PC-3 (cell line): ENCODE results near the gene PCDHA11. TPM values are rescaled to one million over a fixed set of nuclear protein-coding genes. Genes with fewer than 3 reads are reported as not detected.

Experiments
- ATAC-seq: fragments of 200-7000 bp; cut with Tn5 transposase; 2 replicates; pipeline ENCODE4 v1.9.1; 2020; ENCODE audit warnings: mild to moderate bottlenecking, moderate library complexity
- Bru-seq: library from RNA; stranded (reverse); fragments of 400-500 nt; gene quantifications from one replicate; lab custom pipeline; 2021; lab: Mats Ljungman, UMichigan
- BruChase-seq, 2 experiments: library from RNA; stranded (reverse); fragments of 400-500 nt; gene quantifications; one replicate each; lab custom pipeline; 2021; lab: Mats Ljungman, UMichigan
- BruUV-seq: library from RNA; stranded (reverse); fragments of 400-500 nt; replicated peaks from 2 replicates; lab custom pipeline; 2021; lab: Mats Ljungman, UMichigan
- CTCF ChIA-PET: fragments of 300-600 bp; sonication (Branson Sonifier 250); formaldehyde crosslinking; loops from one replicate; lab custom pipeline; 2022; ENCODE audit warnings: antibody characterized with exemption; lab: Charles Lee
- POLR2A ChIA-PET: fragments of 300-600 bp; sonication (Branson Sonifier 250); formaldehyde crosslinking; loops from one replicate; lab custom pipeline; 2022; ENCODE audit warnings: antibody characterized with exemption; ENCODE audit not compliant: unreplicated experiment; lab: Charles Lee
- DNase-seq: peaks from one replicate; pipeline ENCODE4 v3.0.0-alpha.2; 2015
- H2AFZ ChIP-seq: fragments of 300-600 bp; sonication (generic); 2 replicates; pipeline ENCODE4 v1.6.0; 2016; ENCODE audit warnings: antibody characterized with exemption, low read length
- H3F3A ChIP-seq: fragments of 300-600 bp; sonication (generic); one replicate; pipeline ENCODE4 v1.6.0; 2017; ENCODE audit warnings: antibody characterized with exemption, low read length, control low read depth, mild to moderate bottlenecking; ENCODE audit not compliant: unreplicated experiment
- H3K27ac ChIP-seq: fragments of 300-600 bp; sonication (generic); 2 replicates; pipeline ENCODE4 v1.5.1; 2016; ENCODE audit warnings: mild to moderate bottlenecking, low read length
- H3K27me3 ChIP-seq: fragments of 300-600 bp; sonication (generic); 2 replicates; pipeline ENCODE4 v1.6.1; 2016; ENCODE audit warnings: low read length, mixed read lengths
- H3K36me3 ChIP-seq: fragments of 300-600 bp; sonication (generic); 2 replicates; pipeline ENCODE4 v1.6.1; 2016; ENCODE audit warnings: low read depth, mixed run types, low read length, mixed read lengths
- H3K4me1 ChIP-seq: fragments of 300-600 bp; sonication (generic); 2 replicates; pipeline ENCODE4 v1.5.1; 2016; ENCODE audit warnings: low read length; ENCODE audit not compliant: insufficient read depth
- H3K4me2 ChIP-seq: fragments of 300-600 bp; sonication (generic); 2 replicates; pipeline ENCODE4 v1.6.0; 2016; ENCODE audit warnings: low read length
- H3K4me3 ChIP-seq: fragments of 300-600 bp; sonication (generic); 2 replicates; pipeline ENCODE4 v1.5.1; 2016; ENCODE audit warnings: mild to moderate bottlenecking, low read length, mixed read lengths
- H3K79me2 ChIP-seq: fragments of 300-600 bp; sonication (generic); 2 replicates; pipeline ENCODE4 v1.6.1; 2017; ENCODE audit warnings: low read length, mixed read lengths
- H3K9ac ChIP-seq: fragments of 300-600 bp; sonication (generic); 2 replicates; pipeline ENCODE4 v1.6.0; 2016; ENCODE audit warnings: mild to moderate bottlenecking, low read length
- H3K9me2 ChIP-seq: fragments of 300-600 bp; sonication (generic); replicated peaks from 2 replicates; pipeline ENCODE4 v1.6.1; 2016; ENCODE audit warnings: mixed run types, low read length, mixed read lengths
- H3K9me3 ChIP-seq: fragments of 300-600 bp; sonication (generic); 2 replicates; pipeline ENCODE4 v1.6.1; 2016; ENCODE audit warnings: low read length, mixed read lengths
- H4K20me1 ChIP-seq: fragments of 300-600 bp; sonication (generic); 2 replicates; pipeline ENCODE4 v1.6.1; 2016; ENCODE audit warnings: low read length, mixed read lengths
- CTCF ChIP-seq: fragments of 300-600 bp; sonication (generic); conservative IDR thresholded peaks from 2 replicates; pipeline ENCODE4 v1.5.1; 2017; ENCODE audit warnings: antibody characterized with exemption, low read depth, mild to moderate bottlenecking, low read length
- EZH2 ChIP-seq: fragments of 300-600 bp; sonication (generic); IDR thresholded peaks from one replicate; pipeline ENCODE4 v1.6.1; 2017; ENCODE audit warnings: antibody characterized with exemption, mild to moderate bottlenecking, low read length; ENCODE audit not compliant: unreplicated experiment
- EZH2phosphoT487 ChIP-seq: fragments of 300-600 bp; sonication (generic); IDR thresholded peaks from 2 replicates; pipeline ENCODE4 v1.6.1; 2018; ENCODE audit warnings: mild to moderate bottlenecking, antibody characterized with exemption, low read length, borderline replicate concordance
- intact Hi-C: fragments of 100-400 bp; cut with micrococcal nuclease; formaldehyde crosslinking; loops from 2 replicates; pipeline ENCODE4 v1.9.0; 2023
- long read RNA-seq: library from polyadenylated mRNA; unstranded; transcript quantifications from one replicate; pipeline ENCODE4 v2.0.0, GENCODE V29; 2021; ENCODE audit not compliant: unreplicated experiment
- total RNA-seq: library from RNA; depleted of rRNA; stranded (reverse); fragments of >200 nt; gene quantifications from 2 replicates; pipeline ENCODE4 v1.2.3, GENCODE V29; 2014; rRNA removed

The PCDHA11 gene
- total RNA-seq, result 0.33 TPM in 1 of 2 replicates, not detected in the other
- Bru-seq, nascent RNA, result percentile 35 among the genes with signal in this experiment
- BruChase-seq, experiment 1, labeled RNA remaining after a 6-hour chase, result percentile 36 among the genes with signal in this experiment
- percentile 44 among the genes with signal in this experiment for BruChase-seq, experiment 2, labeled RNA remaining after a 2-hour chase
- long read RNA-seq, result 0 reads

- Histone ChIP-seq H4K20me1 (no peaks in the 10 kb centered on the region), H3K4me3 (no peak within 1 kb of the TSS), H3K4me2 (no peak within 1 kb of the TSS), H3F3A (no peaks in the 10 kb centered on the region), H3K27ac (no peak within 1 kb of the TSS), H2AFZ (no peak within 1 kb of the TSS), H3K27me3 (no peaks in the 10 kb centered on the region), H3K79me2 (no peaks in the 10 kb centered on the region), H3K9me2 (no peaks in the 10 kb centered on the region), H3K4me1 (peaks cover 4% of the 10 kb centered on the region; the same call in 1 of the 2 replicates), H3K9ac (no peak within 1 kb of the TSS), H3K36me3 (no peaks in the 10 kb centered on the region; the same call in 1 of the 2 replicates), H3K9me3 (no peaks in the 10 kb centered on the region)
- CTCF ChIA-PET, result no interaction called here
- POLR2A ChIA-PET, result no interaction called here
- no peak for ATAC-seq
- DNase-seq, result no peak
- no TSS peak for BruUV-seq
- TF ChIP-seq EZH2 (no peak), CTCF (0 out of 2 replicates have a peak, but pooled peaks have one; percentile 25)
- intact Hi-C loops, result no loop called here
These were observed at the start of gene PCDHA11 for GRCh38 chr5:140868721-140869554. TSS of gene PCDHA11 (plus strand) at chr5:140868957. CDS start at chr5:140869104, 147 bp downstream.

- DNase-seq, result peak; percentile 83
- peak within 1 kb of the TSS; percentile 47; the same call in 1 of the 2 replicates for H3K9ac ChIP-seq
- no peaks in the 10 kb centered on the region for H3K9me2 ChIP-seq
- H3F3A ChIP-seq, result no peaks in the 10 kb centered on the region
- ATAC-seq, result peak; percentile 82
- TSS peak; percentile 61 for BruUV-seq
- ChIA-PET CTCF (interaction anchor here (0.6 to 1.5 kb wide), 7 partner anchors 14 to 645 kb away, joined by 3 to 34 read pairs (median 7); partner anchors contain the start of genes PCDHA4, PCDHA8 and PCDHAC2), POLR2A (interaction anchor here (0.6 kb wide), 1 partner anchor 104 kb away, joined by 3 read pairs; the partner anchor contains the start of gene PCDHAC1)
- H3K9me3 ChIP-seq, result no peaks in the 10 kb centered on the region
- peak within 1 kb of the TSS; percentile 76 for H3K4me3 ChIP-seq
- peak within 1 kb of the TSS; percentile 94 for H2AFZ ChIP-seq
- no peaks in the 10 kb centered on the region for H3K27me3 ChIP-seq
- intact Hi-C loops, result loop anchor here (1.0 kb wide), 1 partner anchor 220 kb away; no protein-coding TSS in a partner anchor
- no peaks in the 10 kb centered on the region for H3K36me3 ChIP-seq
- H3K79me2 ChIP-seq, result no peaks in the 10 kb centered on the region
- no peaks in the 10 kb centered on the region for H3K4me1 ChIP-seq
- H4K20me1 ChIP-seq, result no peaks in the 10 kb centered on the region
- H3K4me2 ChIP-seq, result peak within 1 kb of the TSS; percentile 82
- no peak for TF ChIP-seq EZH2
- peak; percentile 69 for TF ChIP-seq CTCF
- no peak for TF ChIP-seq EZH2phosphoT487
- no peak within 1 kb of the TSS for H3K27ac ChIP-seq
These were observed 47.1 kb upstream of the PCDHA11 start, which contains the start of gene PCDHA5 for GRCh38 chr5:140821375-140822280. TSS of gene PCDHA5 (plus strand) at chr5:140821613.
